GM19452 (cell line): Measurements from ENCODE around the gene DDX27.

Experiments
- ATAC-seq: cut with Tn5 transposase; IDR thresholded peaks from one replicate; pipeline ENCODE4 v1.9.1; 2021; ENCODE audit not compliant: unreplicated experiment

DDX27 gene

GRCh38 chr20:49277786-49278035 is 58.5 kb downstream of the DDX27 start:
- no peak for ATAC-seq

GRCh38 chr20:49278036-49278817 is 59.0 kb downstream of the DDX27 start, which contains the start of gene ZNFX1:
Gene ZNFX1 (minus strand): TSS chr20:49278057. CDS start chr20:49275839, 2,218 bp downstream.
- ATAC-seq, result peak; percentile 82

DNA sequence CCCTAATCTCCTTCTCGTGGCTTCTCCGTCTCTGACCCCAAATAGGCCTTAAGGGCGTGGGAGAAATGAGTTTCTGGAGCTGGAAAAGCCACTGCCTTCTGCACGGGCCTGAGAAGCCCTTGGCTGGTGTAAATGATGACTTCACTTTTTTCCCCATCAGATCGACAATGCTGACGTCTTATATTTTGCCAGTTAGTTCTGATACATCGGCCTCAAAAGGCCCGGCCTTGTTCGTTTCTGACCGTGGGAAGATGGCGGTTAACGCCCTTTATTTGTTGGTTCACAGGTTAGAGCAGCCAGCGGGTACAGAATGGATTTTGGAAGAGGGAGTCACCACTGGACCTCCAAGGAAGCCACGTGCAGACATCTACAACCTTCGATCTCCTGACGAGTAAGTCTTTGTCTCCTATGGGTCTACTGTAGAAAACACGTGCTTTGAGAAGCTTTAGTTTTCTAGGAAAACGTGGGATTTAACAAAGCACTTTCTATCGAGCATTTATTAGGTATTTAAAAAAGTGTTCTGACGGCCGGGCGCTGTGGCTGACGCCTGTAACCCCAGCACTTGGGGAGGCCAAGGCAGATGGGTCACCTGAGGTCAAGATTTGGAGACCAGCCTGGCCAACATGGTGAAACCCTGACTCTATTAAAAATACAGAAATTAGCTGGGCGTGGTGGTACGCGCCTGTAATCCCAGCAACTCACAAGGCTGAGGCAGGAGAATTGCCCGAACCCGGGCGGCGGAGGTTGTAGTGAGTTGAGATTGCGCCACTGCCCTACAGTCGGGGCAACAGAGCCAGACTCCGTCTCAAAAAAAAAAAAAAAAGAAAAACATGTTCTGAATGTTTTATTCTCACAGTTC is 59.8 kb downstream of the DDX27 start:
- no peak for ATAC-seq

GRCh38 chr20:49279677-49280462 is 60.7 kb downstream of the DDX27 start:
- no peak for ATAC-seq

GRCh38 chr20:49280463-49281058 is 61.3 kb downstream of the DDX27 start:
- no peak for ATAC-seq

- ATAC-seq, result no peak
These were observed 62.1 kb downstream of the DDX27 start for GRCh38 chr20:49281059-49281912.

DNA sequence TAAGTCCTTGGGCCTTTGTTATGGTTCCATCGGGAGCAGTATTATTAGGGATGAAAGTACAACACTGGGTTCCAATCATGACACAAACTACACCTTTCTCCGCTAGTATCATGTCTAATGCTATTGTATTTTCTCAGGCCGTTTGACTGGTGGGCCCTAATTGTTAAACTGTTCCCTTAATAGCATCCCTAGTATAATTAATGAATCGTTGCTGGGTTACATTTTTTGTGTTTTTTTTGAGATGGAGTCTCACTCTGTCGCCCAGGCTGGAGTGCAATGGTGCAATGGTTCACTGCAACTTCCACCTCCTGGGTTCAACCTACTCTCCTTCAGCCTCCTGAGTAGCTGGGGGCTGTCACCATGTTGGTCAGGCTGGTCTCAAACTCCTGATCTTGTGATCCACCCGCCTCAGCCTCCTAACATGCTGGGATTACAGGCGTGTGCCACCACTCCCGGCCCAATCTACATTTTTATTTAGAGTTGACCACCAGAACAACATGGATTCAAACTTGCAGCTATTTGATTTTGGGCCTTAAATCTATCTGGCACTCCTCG is 62.8 kb downstream of the DDX27 start:
- ATAC-seq, result no peak

DNA sequence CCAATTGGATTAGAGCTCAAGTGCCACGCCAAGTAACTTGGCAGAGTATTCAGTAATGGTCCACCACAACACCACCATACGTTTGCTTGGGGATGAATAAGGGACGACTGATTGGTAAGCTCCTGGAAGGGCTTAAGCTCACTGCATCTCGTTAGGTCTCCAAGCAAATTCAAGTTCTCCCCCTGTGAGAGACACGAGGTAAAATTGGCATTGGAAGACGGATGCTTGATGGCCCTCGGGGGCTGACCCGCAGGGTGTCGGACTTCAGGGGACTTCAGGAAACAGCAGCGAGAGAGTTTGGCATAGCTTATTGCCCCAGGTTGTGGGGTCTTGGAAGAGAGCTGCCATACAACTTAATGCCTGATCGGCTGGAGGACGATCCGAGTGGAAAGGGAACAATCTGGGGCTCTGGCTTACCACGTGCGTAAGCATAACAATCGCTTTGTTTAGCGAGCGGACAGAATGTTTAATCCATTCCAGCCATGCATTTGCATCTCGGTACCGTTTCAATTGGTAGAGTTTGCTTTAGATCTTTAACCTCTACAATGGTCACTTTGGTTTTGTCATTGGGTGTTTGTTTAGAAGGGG is 63.5 kb downstream of the DDX27 start:
- ATAC-seq, result no peak

- ATAC-seq, result no peak
These were observed 64.0 kb downstream of the DDX27 start for GRCh38 chr20:49283176-49283702.

DNA sequence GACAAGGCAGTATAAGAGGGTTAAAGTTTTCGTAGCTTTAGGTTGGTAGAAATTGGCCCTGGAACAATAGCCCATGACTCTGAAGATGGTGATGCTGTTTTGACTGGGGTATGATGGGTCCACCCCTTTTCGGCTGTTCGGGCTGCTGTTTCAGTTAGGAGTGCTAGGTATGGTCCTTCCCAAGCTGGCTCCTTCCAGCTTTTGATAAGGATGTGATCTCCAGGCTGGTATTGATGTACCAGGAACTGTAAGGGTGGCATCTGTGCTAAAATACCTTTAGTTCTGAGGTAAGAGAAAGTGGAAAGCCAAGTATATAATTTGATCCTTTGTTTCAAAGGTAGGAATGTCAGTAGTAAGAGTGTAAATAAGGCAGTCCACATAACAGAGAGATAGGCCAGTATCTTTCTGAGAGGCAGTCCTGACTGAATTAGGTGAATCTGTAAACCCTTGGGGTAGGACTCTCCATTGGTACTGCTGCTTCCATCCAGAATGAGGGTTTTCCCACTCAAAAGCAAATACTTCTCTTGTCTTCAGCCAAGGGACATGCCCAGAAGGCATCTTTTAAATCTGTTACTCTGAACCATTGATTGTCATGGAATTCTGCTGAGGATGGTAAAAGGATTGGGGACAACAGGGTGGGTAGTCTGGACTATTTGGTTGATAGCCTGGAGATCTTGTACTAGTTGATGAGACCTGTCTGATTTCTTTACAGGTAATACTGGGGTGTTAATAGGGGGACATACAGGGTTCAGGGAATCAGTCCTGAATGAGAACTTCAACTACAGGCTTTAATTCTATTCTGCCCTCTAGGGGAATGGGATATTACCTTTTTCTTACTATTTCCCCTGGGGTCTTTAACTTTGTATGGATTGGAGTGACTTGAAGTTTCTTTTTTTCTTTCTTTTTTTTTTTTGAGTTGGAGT is 64.7 kb downstream of the DDX27 start:
- ATAC-seq, result no peak

GRCh38 chr20:49284818-49285217 is 65.6 kb downstream of the DDX27 start:
- no peak for ATAC-seq

DNA sequence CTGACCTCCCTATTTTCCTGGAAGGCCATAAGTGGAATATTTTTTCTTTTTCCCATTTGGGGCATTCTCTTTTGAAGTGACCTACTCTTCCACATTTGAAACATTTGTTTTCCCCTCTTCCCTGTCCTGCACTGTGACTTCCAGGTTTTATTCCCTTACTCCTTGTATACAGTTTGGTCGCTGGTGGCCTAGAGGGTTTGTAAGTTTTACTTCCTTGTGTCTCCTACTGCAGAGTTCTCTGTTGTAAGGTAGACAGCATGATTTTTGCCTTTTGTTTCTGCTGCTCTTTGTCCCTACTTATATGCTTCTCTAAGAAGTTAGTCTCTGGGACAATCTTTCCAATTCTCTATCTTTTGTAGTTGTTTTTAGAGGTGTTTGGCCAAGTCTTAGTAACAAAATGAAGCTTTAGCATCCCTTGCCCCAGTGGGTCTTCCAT is 66.0 kb downstream of the DDX27 start:
- no peak for ATAC-seq

- no peak for ATAC-seq
These were observed 66.7 kb downstream of the DDX27 start for GRCh38 chr20:49285813-49286494.

DNA sequence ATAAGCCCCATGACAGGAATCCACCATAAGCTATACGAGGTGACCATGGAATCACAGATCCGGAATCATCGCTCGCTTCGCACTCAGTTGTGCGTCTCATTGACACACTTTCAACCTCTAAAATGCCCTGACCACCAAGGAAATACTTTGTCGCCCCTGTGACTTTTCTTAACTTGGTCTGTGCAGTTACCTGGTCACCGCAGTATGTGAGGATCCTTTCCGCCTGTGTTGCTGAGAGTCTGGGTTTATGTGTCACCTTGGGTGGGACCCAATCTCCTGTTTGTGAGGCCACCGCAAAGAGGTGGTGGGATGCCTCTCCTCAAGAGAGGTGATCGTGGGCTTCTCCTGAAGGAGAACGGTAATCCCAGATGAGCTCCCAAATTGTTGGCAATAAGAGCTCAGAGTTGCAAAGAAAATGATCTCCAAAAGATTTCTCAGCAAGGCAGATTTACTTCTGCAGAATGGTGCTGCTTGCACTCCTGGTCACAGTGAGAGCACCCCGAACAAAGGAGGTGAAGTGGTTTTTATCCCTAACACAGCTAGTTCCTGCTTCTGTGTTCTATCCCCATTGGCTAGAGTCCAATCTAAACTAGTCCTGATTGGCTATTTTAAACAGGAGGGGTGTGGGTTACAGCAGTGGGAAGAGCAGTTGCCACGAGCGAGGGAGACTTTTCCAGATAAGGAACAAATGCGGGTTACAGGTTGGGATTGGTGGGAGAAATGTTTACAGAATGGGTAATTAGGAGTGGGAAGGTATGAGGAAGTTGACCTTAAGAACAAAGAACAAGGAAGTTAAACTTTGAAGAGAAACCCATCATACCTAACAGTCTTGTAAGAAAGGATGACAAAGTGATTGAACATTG is 67.7 kb downstream of the DDX27 start:
- ATAC-seq, result no peak

- ATAC-seq, result no peak
These were observed 68.5 kb downstream of the DDX27 start for GRCh38 chr20:49287555-49288249.

- no peak for ATAC-seq
These were observed 69.1 kb downstream of the DDX27 start for GRCh38 chr20:49288250-49288751.
